NCI-H1694 treated with DMSO at 0.1 percent for 48 hours (cell line): Measurements from ENCODE around the gene CELF1.

Source experiments
- DNase-seq: peaks from one replicate; lab custom pipeline; 2025; lab: John Stamatoyannopoulos, UW

The CELF1 gene

DNA sequence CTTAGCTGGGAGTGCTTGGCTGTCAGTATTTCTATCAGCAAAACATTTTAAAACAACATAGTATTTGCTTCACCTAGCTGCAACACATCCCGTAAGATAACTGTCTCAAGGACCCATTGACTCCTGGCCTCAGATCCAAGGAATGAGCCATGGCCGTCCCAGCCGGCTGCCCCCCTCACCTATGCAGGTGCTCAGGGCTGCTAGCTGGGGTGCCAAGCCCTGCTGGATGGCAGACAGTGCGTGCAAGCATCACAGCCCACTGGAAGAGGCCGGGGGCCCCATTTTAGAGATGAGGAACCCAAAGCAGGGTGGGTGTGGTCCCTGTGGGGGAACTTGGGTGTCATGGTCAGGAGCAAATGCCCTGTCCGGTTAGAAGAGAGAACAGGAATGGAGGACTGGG lies 135.2 kb downstream of the CELF1 start:
- no peak for DNase-seq

DNA sequence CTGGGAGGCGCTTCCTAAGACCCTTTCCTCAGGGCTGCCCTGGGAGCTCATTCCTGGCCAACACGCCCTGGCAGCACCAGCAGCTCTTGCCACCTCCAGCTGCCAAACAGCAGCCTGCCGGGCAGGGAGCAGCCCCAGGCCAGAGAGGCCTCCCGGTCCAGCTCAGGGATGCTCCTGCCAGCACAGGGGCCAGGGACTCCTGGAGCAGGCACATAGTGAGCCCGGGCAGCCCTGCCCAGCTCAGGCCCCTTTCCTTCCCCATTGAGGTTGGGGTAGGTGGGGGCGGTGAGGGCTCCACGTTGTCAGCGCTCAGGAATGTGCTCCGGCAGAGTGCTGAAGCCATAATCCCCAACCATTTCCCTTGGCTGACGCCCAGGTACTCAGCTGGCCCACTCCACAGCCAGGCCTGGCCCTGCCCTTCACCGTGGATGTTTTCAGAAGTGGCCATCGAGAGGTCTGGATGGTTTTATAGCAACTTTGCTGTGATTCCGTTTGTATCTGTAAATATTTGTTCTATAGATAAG lies 136.9 kb downstream of the CELF1 start:
- DNase-seq: no peak
